G401.6 (cell line): Measurements from ENCODE around the gene DHCR7.

Experiments used
- FAIRE-seq: peaks from 2 replicates; lab custom pipeline; 2012; peaks lifted over from hg19 to GRCh38; lab: Jason Lieb, UNC

Gene DHCR7, protein sequence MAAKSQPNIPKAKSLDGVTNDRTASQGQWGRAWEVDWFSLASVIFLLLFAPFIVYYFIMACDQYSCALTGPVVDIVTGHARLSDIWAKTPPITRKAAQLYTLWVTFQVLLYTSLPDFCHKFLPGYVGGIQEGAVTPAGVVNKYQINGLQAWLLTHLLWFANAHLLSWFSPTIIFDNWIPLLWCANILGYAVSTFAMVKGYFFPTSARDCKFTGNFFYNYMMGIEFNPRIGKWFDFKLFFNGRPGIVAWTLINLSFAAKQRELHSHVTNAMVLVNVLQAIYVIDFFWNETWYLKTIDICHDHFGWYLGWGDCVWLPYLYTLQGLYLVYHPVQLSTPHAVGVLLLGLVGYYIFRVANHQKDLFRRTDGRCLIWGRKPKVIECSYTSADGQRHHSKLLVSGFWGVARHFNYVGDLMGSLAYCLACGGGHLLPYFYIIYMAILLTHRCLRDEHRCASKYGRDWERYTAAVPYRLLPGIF

GRCh38 chr11:71448257-71449171 is at the start of gene DHCR7:
DHCR7 (minus strand) TSS chr11:71448393; CDS start chr11:71444952, 3,441 bp downstream.
- peak; percentile 19 for FAIRE-seq

DNA sequence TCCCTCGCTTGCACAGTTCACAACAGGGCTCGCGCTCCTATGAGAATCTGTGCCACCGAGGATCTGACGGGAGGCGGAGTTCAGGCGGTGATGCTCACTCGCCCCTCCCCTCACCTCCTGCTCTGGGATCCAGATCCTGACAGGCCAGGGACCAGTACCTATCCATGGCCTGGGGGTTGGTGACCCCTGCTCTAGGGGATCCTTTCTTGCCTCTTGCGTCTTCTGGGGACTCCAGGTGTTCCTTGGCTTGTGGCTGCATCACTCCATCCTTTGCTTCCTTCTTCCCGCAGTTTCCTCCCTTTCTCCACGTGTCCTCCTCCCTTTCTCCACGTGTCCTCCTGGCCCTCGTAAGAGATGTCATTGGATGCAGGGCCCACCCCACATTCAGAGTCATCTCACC is 48.2 kb upstream of the DHCR7 start:
- FAIRE-seq = no peak

DNA sequence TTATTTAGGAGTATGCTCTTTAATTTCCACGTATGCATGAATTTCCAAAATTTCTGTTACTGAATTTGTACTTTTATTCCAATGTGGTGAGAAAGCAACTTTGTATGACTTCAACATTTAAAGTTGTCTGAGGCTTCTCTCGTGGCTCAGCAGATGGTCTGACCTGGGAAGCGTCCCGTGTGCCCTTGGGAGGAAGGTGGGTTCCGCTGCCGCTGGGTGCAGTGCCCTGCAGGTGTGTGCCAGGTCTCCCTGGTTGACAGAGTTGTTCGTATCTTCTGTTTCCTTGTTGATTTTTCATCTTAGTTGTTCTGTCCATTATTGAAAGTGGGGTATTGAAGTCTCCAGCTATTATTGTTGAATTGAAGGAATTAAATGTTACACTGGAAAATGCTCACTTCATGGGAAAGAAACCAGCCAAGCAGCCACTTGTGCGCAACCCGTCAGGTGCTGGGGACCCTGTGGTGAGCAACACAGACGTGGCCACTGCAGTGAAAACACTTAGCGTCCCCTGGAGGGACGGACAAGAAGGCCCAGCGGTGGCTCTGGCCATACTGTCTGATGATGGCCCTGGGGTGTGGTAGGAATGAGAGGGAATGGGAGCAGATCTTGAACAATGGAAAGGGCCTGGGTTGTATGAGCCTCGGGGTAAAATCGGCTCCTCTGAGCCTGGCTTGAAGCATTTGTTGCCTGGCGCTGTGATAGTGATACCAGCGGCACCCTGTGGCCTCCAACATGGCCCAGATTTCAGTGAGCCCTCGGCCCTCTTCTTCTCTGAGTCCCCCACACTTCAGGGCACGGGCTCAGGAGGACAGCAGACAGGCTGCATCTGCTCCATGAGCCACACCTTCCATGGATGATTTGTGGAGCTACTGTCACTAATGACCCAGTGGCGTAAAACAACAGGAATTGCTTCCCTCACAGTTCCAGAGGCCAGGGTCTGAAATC is 47.4 kb upstream of the DHCR7 start:
- no peak for FAIRE-seq

GRCh38 chr11:71491940-71492339 is 43.7 kb upstream of the DHCR7 start:
- no peak for FAIRE-seq

GRCh38 chr11:71491531-71491930 is 43.3 kb upstream of the DHCR7 start:
- no peak for FAIRE-seq

DNA sequence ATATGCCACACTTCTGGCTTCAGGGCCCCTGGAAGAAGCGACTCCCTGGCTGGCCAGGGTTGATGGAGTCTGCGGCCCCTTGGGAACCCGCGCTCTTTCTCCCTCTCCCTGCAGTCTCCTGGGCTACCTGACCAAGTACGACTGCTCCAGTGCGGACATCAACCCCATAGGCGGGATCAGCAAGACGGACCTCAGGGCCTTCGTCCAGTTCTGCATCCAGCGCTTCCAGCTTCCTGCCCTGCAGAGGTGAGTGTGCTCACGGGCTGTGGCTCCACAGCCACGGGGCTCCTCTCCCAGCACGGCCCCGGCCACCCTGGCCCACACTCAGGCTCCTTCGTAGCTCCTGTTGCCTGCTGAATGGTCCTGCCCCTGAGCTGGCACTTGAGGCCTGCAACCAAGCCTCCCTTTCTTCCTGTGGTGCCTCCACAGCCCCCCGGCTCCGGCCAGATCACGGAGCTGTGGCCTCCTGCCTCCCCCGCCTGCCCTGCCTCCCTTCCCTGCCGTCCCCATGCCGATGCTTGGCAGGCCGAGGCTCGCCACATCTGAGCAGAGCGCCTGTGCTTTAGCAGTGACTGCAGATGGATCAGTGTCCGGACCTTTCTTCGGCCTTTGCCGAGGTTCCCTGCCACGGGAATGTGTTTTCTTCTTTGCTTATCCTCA is 42.7 kb upstream of the DHCR7 start:
- no peak for FAIRE-seq

DNA sequence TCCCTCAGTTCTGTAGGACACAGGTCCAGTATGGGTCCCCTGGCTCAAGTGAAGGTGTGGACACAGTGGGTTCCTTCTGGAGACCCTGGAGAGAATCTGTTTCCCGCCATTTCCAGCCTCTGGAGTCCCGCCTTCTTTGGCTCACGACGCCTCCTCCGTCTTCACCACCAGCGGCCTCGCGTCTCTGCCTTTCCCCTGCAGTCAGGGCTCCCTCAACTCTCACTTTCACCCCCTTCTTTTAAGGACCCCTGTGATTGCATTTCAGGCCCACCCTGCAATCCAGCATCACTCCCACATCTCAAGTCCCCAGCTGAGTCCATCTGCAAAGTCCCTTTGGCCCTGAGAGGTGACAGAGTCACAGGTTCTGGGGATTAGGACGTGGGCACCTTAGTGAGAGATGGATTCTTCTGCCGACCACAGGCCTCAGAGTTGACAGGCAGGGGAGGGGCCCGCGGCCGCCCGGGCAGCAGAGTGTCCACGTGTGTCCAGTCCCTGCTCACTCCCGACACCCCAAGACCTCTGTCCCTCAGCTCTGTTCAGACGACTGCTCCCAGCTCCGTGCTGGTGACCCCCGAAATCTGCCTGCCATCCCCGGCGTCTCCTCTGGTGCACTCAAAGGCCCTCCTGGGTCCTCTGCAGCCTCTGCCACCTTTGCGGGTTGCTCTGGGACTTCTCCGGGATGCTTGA is 42.0 kb upstream of the DHCR7 start:
- no peak for FAIRE-seq

- FAIRE-seq = no peak
These were observed 41.3 kb upstream of the DHCR7 start for GRCh38 chr11:71489311-71490043.

- no peak for FAIRE-seq
These were observed 40.6 kb upstream of the DHCR7 start for GRCh38 chr11:71488681-71489270.

DNA sequence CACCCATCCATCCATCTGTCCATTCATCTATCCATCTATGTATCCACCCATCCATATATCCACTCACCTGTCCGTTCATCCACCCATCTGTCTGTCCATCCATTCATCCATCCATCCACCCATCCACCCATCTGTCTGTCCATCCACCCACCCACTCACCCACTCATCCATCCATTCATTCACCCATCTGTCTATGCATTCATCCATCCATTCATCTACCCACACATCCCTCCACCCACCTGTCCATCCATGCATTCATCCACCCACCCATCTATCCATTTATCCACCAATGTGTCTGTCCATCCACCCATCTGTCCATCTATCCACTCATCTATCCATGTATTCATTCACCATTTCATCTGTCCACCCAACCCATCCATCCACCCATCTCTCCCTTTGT is 38.1 kb upstream of the DHCR7 start:
- no peak for FAIRE-seq

DNA sequence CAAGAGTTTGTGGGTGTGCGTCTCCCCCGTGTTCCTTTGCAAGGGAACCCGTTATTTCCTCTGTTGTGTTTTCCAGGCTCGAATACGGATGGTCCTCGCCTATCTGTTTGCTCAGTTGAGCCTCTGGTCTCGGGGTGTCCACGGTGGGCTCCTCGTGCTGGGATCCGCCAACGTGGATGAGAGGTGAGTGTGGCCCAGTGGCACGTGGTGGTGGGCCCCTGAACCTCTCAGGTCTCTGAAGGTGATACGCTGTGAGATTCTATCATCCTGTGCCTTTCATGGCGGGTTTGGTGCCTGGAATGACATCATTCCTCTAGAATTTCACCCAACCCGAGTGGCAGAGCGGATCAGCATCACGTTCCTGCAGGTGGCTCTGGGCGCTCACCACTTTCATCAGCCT is 37.3 kb upstream of the DHCR7 start:
- FAIRE-seq = no peak

DNA sequence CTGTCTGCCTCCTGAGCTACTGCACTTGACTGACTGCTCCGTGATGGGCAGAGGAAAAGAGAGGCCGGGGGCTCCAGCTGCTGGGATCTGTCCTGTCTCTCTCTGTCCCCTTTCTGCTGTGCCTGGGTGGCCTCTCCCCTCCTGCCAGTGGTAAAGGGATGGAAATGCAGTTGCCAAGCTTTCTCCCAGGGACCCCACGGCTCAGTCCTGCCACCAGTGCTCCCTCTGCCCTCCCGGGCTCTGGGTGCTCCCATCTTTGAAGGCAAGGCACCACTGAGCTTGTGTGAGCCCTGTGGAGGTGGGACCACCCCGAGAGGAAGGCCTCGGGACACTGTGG is 36.8 kb upstream of the DHCR7 start:
- no peak for FAIRE-seq

DNA sequence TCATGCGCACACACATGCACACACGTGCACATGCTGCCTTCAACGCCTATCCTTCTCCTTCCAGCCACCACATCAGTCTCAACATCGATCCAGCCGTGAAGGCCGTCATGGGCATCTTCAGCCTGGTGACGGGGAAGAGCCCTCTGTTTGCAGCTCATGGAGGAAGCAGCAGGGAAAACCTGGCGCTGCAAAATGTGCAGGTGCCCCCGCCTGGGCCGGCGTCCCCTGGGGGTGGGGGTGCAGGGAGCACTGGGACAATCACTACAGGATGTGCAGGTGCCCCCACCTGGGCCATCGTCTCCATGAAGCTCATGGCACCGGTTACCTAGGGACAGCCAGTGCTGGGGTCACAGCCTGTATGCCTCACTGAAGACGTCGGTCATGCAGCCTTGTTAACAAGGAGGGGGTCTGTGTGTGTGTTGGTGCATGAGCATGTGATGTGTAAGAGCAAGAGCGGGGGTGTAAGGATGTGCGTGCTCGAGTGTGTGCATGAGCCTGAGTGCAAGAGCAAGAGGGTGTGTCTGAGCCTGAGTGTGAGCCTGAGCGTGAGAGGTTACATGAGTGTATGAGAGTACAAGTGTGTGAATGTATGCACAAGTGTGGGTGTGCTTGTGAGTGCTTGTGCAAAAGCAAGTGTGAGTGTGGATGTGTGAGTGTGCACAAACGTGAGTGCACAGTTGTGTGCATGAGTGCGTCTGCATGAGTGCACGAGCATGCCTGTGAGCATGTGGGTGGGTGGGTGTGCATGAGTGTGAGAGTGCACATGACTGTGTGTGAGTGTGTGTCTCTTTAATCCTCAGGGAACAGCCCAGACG is 36.3 kb upstream of the DHCR7 start:
- FAIRE-seq = no peak

- FAIRE-seq = no peak
These were observed 35.5 kb upstream of the DHCR7 start for GRCh38 chr11:71483692-71484091.

DNA sequence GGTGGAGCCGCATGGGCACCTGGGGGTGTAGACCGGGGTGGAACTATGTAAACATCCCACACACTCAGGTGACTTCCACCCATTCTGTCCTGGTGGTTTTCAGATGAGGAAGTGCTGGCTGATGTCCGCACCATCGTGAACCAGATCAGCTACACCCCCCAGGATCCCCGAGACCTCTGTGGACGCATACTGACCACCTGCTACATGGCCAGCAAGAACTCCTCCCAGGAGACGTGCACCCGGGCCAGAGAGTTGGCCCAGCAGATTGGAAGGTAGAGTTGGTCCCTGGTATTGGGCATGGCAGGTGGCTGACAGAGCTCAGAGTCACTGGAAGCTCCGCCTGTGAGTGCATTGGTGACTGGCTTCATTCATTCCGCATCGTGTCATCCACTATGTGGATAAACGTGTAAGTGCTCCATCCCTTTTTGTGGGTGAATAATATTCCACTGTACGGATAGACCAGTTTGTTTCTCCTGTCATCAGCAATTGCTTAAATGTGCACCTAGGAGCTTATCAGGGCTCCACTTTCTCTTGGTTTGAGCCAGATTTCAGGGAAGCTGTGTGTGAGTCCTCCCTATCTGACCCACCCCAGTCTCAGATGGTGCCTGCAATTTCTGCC is 34.7 kb upstream of the DHCR7 start:
- FAIRE-seq = no peak

DNA sequence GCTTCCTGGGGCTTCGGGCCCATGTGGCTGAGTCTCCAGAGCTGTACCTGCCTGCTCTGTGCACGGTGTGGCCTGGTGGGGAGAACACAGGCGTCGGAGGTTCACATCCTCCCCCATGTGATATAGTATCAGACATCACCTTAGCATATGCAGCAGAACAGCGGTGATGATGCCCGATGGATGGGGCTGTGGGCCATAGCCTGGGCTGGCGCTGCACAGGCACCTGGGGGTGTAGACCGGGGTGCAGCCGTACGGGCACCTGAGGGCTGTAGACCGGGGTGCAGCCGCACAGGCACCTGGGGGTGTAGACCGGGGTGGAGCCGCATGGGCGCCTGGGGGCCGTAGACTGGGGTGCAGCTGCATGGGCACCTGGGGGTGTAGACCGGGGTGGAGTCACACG is 34.0 kb upstream of the DHCR7 start:
- no peak for FAIRE-seq

- FAIRE-seq = no peak
These were observed 33.1 kb upstream of the DHCR7 start for GRCh38 chr11:71481101-71481960.

DNA sequence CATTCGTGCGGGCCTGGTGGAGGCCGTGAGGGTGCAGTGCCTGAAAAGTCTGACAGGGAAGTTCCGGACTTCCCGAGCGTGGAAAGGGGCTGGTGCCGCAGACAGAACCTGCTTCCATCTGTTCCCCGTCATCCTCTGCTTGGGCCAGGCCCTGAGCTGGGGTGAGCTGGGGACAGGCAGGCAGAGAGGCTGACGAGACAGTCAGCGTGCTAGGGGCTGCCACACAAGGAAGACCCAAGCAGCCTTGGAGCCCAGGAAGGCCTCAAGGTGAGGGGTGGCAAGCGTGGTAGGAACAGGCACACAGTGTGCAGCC is 30.3 kb upstream of the DHCR7 start:
- FAIRE-seq = no peak
